ENCODE measurements around the gene MORC1.

The MORC1 gene

DNA sequence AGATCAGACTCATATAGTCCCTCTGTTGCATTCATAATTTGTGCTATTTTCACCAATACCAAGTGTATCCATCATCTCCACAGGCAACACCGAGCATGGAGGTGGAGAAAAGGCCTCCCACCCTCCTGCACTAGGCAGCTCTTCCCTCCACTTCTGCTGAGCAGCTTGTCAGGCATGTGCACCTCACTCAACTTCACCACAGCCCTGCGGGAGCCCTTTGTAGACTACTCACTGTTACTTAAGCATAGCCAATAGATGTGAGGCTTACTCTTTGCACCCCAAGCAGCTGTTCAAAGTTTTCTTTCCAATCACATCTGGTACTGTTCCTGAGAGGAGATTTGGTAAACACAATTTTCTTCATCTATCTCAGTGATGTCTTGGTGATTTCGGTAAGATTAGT lies 147.4 kb downstream of the MORC1 start:
- H3K9ac ChIP-seq (ENCODE audit: low read depth, low read length, poor library complexity, severe bottlenecking): no peak overlapping the region
- H3K79me2 ChIP-seq (ENCODE audit: insufficient read depth, low read length): no peaks in the 10 kb centered on the region
- H3K9me3 ChIP-seq (ENCODE audit: insufficient read depth, low read depth, low read length): no peaks in the 10 kb centered on the region
- H3K4me2 ChIP-seq (ENCODE audit: low read depth, low read length, poor library complexity, severe bottlenecking): no peak overlapping the region
- H3K4me3 ChIP-seq (ENCODE audit: low read length, poor library complexity, severe bottlenecking): no peak overlapping the region
- no peaks in the 10 kb centered on the region for H3F3A ChIP-seq (ENCODE audit: low read depth)
- no peaks in the 10 kb centered on the region for H3K36me3 ChIP-seq (ENCODE audit: insufficient read depth, low read length)
- H4K20me1 ChIP-seq (ENCODE audit: insufficient read depth, low read length, poor library complexity, severe bottlenecking): no peaks in the 10 kb centered on the region
- TF ChIP-seq, protein P1, sequence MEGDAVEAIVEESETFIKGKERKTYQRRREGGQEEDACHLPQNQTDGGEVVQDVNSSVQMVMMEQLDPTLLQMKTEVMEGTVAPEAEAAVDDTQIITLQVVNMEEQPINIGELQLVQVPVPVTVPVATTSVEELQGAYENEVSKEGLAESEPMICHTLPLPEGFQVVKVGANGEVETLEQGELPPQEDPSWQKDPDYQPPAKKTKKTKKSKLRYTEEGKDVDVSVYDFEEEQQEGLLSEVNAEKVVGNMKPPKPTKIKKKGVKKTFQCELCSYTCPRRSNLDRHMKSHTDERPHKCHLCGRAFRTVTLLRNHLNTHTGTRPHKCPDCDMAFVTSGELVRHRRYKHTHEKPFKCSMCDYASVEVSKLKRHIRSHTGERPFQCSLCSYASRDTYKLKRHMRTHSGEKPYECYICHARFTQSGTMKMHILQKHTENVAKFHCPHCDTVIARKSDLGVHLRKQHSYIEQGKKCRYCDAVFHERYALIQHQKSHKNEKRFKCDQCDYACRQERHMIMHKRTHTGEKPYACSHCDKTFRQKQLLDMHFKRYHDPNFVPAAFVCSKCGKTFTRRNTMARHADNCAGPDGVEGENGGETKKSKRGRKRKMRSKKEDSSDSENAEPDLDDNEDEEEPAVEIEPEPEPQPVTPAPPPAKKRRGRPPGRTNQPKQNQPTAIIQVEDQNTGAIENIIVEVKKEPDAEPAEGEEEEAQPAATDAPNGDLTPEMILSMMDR (conservative IDR thresholded peaks at IDR 0.05; ENCODE audit: low read length): no peak
- TF ChIP-seq EZH2phosphoT487 (IDR thresholded peaks at IDR 0.05; ENCODE audit: borderline replicate concordance): no peak
- no peak overlapping the region for H2AFZ ChIP-seq (ENCODE audit: low read length)
- no peaks in the 10 kb centered on the region for H3K27me3 ChIP-seq (ENCODE audit: insufficient read depth, low read length, poor library complexity, severe bottlenecking)
- H3K9me2 ChIP-seq (replicated peaks; ENCODE audit: low read depth, low read length): no peaks in the 10 kb centered on the region
- H3K4me1 ChIP-seq (ENCODE audit: insufficient read depth, low read length, poor library complexity, severe bottlenecking): peaks cover 7% of the 10 kb centered on the region

DNA sequence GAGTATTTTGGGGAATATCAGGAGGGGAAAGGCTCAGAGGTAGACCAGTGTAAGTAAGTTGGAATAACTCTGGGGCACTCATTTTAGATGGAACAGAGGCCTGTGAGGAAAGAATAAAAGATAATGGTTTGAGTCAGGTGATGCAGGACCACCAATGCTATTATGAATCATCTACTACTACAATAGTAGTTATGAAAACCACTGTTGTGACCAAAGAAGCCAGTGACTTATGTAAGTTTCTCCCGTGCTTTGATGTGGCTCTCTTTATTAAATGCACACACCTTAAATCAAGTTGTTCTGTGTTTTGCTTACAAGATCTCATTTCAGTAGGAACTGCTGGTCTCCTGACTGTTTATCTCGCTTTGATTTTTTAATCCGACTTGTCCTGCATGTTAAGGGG lies 151.2 kb downstream of the MORC1 start:
- Histone ChIP-seq H3K4me2 (ENCODE audit: low read depth, low read length, poor library complexity, severe bottlenecking) (no peak overlapping the region), H3K79me2 (ENCODE audit: insufficient read depth, low read length) (no peaks in the 10 kb centered on the region), H3K27me3 (ENCODE audit: insufficient read depth, low read length, poor library complexity, severe bottlenecking) (no peaks in the 10 kb centered on the region), H3K9ac (ENCODE audit: low read depth, low read length, poor library complexity, severe bottlenecking) (no peak overlapping the region), H3K36me3 (ENCODE audit: insufficient read depth, low read length) (no peaks in the 10 kb centered on the region), H3K9me2 (replicated peaks; ENCODE audit: low read depth, low read length) (no peaks in the 10 kb centered on the region), H3K9me3 (ENCODE audit: insufficient read depth, low read depth, low read length) (no peaks in the 10 kb centered on the region), H4K20me1 (ENCODE audit: insufficient read depth, low read length, poor library complexity, severe bottlenecking) (no peaks in the 10 kb centered on the region), H3K4me3 (ENCODE audit: low read length, poor library complexity, severe bottlenecking) (no peak overlapping the region), H2AFZ (ENCODE audit: low read length) (no peak overlapping the region), H3K4me1 (ENCODE audit: insufficient read depth, low read length, poor library complexity, severe bottlenecking) (peaks cover 7% of the 10 kb centered on the region), H3F3A (ENCODE audit: low read depth) (no peaks in the 10 kb centered on the region)
- TF ChIP-seq, protein P1 (conservative IDR thresholded peaks at IDR 0.05; ENCODE audit: low read length): no peak
- TF ChIP-seq EZH2phosphoT487 (IDR thresholded peaks at IDR 0.05; ENCODE audit: borderline replicate concordance): no peak

DNA sequence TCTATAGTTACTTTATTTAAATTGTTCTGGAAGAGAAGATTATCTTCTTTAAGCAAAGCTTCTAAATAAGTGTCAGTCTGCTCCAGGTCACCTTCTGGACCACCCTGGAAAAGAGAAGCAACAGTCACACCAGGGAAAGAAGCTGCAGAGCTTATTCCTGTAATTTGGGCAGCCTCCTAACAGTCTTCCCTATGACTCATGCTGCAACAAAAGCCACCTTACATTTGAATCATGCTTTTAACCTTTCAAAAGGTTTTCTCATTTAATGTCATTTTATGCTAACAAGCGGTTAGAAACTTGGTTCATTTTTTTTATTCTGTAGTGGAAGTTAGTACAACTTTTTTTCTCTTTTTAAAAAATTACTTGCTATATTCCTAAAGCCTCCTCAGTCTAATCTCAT lies 158.9 kb downstream of the MORC1 start:
- no peaks in the 10 kb centered on the region for H3K36me3 ChIP-seq (ENCODE audit: insufficient read depth, low read length)
- no peaks in the 10 kb centered on the region for H4K20me1 ChIP-seq (ENCODE audit: insufficient read depth, low read length, poor library complexity, severe bottlenecking)
- no peaks in the 10 kb centered on the region for H3K79me2 ChIP-seq (ENCODE audit: insufficient read depth, low read length)
- no peak overlapping the region for H3K4me2 ChIP-seq (ENCODE audit: low read depth, low read length, poor library complexity, severe bottlenecking)
- H3K9ac ChIP-seq (ENCODE audit: low read depth, low read length, poor library complexity, severe bottlenecking): no peak overlapping the region
- no peaks in the 10 kb centered on the region for H3K9me2 ChIP-seq (replicated peaks; ENCODE audit: low read depth, low read length)
- H3K9me3 ChIP-seq (ENCODE audit: insufficient read depth, low read depth, low read length): no peaks in the 10 kb centered on the region
- no peaks in the 10 kb centered on the region for H3K4me1 ChIP-seq (ENCODE audit: insufficient read depth, low read length, poor library complexity, severe bottlenecking)
- H3K4me3 ChIP-seq (ENCODE audit: low read length, poor library complexity, severe bottlenecking): no peak overlapping the region
- no peak for TF ChIP-seq EZH2phosphoT487 (IDR thresholded peaks at IDR 0.05; ENCODE audit: borderline replicate concordance)
- TF ChIP-seq, protein P1 (conservative IDR thresholded peaks at IDR 0.05; ENCODE audit: low read length): no peak
- no peak overlapping the region for H2AFZ ChIP-seq (ENCODE audit: low read length)
- no peaks in the 10 kb centered on the region for H3K27me3 ChIP-seq (ENCODE audit: insufficient read depth, low read length, poor library complexity, severe bottlenecking)
- H3F3A ChIP-seq (ENCODE audit: low read depth): no peaks in the 10 kb centered on the region
